KMS-11 (cell line): Measurements from ENCODE around the gene ULK4.
A peak's percentile ranks its signal among the peaks of the same experiment; 100 is the strongest.
"Not testable (repeated sequence)": the region's sequence is repeated elsewhere in the genome, so short reads cannot be mapped to it uniquely, and the experiment has no call there.

Experiments used
- H2AFZ ChIP-seq: fragments of 200-600 bp; sonication (generic); 2 replicates; pipeline ENCODE4 v1.6.1; 2016; ENCODE audit warnings: antibody characterized with exemption, mixed run types, low read depth
- H3K27ac ChIP-seq: fragments of 200-600 bp; sonication (generic); 2 replicates; pipeline ENCODE4 v1.6.1; 2016; ENCODE audit warnings: mild to moderate bottlenecking, mixed run types
- H3K27me3 ChIP-seq: fragments of 200-600 bp; sonication (generic); 2 replicates; pipeline ENCODE4 v1.6.1; 2017; ENCODE audit warnings: mild to moderate bottlenecking, low read depth, mixed run types, moderate library complexity; ENCODE audit not compliant: insufficient read depth
- H3K36me3 ChIP-seq: fragments of 200-600 bp; sonication (generic); 2 replicates; pipeline ENCODE4 v1.6.1; 2017; ENCODE audit warnings: mild to moderate bottlenecking, mixed run types; ENCODE audit not compliant: insufficient read depth
- H3K4me1 ChIP-seq: fragments of 200-600 bp; sonication (generic); 2 replicates; pipeline ENCODE4 v1.6.1; 2016; ENCODE audit warnings: mild to moderate bottlenecking, low read depth, mixed run types; ENCODE audit not compliant: poor library complexity, severe bottlenecking
- H3K4me2 ChIP-seq: fragments of 200-600 bp; sonication (generic); 2 replicates; pipeline ENCODE4 v1.7.0; 2016; ENCODE audit warnings: mild to moderate bottlenecking, mixed run types
- H3K4me3 ChIP-seq: fragments of 200-600 bp; sonication (generic); IDR thresholded peaks from 2 replicates; pipeline ENCODE4 v1.6.1; 2017; ENCODE audit warnings: low read depth, low read length, mixed read lengths; ENCODE audit not compliant: insufficient read depth
- H3K79me2 ChIP-seq: fragments of 200-600 bp; sonication (generic); 2 replicates; pipeline ENCODE4 v1.6.1; 2016; ENCODE audit warnings: low read depth, mixed run types; ENCODE audit not compliant: insufficient read depth
- H3K9ac ChIP-seq: fragments of 200-600 bp; sonication (generic); 2 replicates; pipeline ENCODE4 v1.6.1; 2016; ENCODE audit warnings: mild to moderate bottlenecking, mixed run types
- H4K20me1 ChIP-seq: fragments of 200-600 bp; sonication (generic); 2 replicates; pipeline ENCODE4 v1.6.1; 2016; ENCODE audit warnings: mild to moderate bottlenecking, mixed run types; ENCODE audit not compliant: insufficient read depth
- CTCF ChIP-seq: fragments of 200-600 bp; sonication (generic); conservative IDR thresholded peaks from 2 replicates; pipeline ENCODE4 v1.6.1; 2017; ENCODE audit warnings: low read depth, mild to moderate bottlenecking, antibody characterized with exemption, low read length, moderate library complexity, mixed read lengths

The ULK4 gene

GRCh38 chr3:41698898-41699297, 263.0 kb downstream of the ULK4 start:
- H3K4me3 ChIP-seq, result no peak overlapping the region
- H3K27ac ChIP-seq, result no peak overlapping the region
- no peaks in the 10 kb centered on the region for H3K36me3 ChIP-seq
- no peaks in the 10 kb centered on the region for H3K79me2 ChIP-seq
- TF ChIP-seq CTCF, result no peak
- no peak overlapping the region for H3K4me2 ChIP-seq
- H3K9ac ChIP-seq, result no peak overlapping the region
- H2AFZ ChIP-seq, result no peak overlapping the region
- no peaks in the 10 kb centered on the region for H3K27me3 ChIP-seq
- H3K4me1 ChIP-seq, result peaks cover 21% of the 10 kb centered on the region
- H4K20me1 ChIP-seq, result no peaks in the 10 kb centered on the region

GRCh38 chr3:41697702-41698101, 264.2 kb downstream of the ULK4 start:
- H3K36me3 ChIP-seq, result no peaks in the 10 kb centered on the region
- H4K20me1 ChIP-seq, result no peaks in the 10 kb centered on the region
- H3K79me2 ChIP-seq, result no peaks in the 10 kb centered on the region
- no peak for TF ChIP-seq CTCF
- H2AFZ ChIP-seq, result no peak overlapping the region
- no peaks in the 10 kb centered on the region for H3K27me3 ChIP-seq
- H3K27ac ChIP-seq, result no peak overlapping the region
- H3K4me3 ChIP-seq, result no peak overlapping the region
- no peak overlapping the region for H3K4me2 ChIP-seq
- peaks cover 21% of the 10 kb centered on the region for H3K4me1 ChIP-seq
- no peak overlapping the region for H3K9ac ChIP-seq

- not testable (repeated sequence) for H3K79me2 ChIP-seq, H3K27ac ChIP-seq, H3K4me3 ChIP-seq, H3K4me1 ChIP-seq, H3K27me3 ChIP-seq, H3K4me2 ChIP-seq, H2AFZ ChIP-seq, H4K20me1 ChIP-seq, H3K36me3 ChIP-seq, H3K9ac ChIP-seq
- TF ChIP-seq CTCF, result peak; percentile 47
Observed at GRCh38 chr3:41695806-41696205, 266.1 kb downstream of the ULK4 start.

- no peaks in the 10 kb centered on the region for H3K79me2 ChIP-seq
- no peaks in the 10 kb centered on the region for H3K36me3 ChIP-seq
- no peak overlapping the region for H3K4me2 ChIP-seq
- no peaks in the 10 kb centered on the region for H3K4me1 ChIP-seq
- no peak overlapping the region for H3K4me3 ChIP-seq
- no peak overlapping the region for H3K9ac ChIP-seq
- H3K27ac ChIP-seq, result no peak overlapping the region
- H3K27me3 ChIP-seq, result no peaks in the 10 kb centered on the region
- no peak for TF ChIP-seq CTCF
- H2AFZ ChIP-seq, result no peak overlapping the region
- no peaks in the 10 kb centered on the region for H4K20me1 ChIP-seq
Observed at GRCh38 chr3:41693799-41694198, 268.1 kb downstream of the ULK4 start.
